Frontal cortex (tissue), 4 donors: Measurements from ENCODE around the gene NIM1K. TPM values are rescaled to one million over a fixed set of nuclear protein-coding genes. Genes with fewer than 3 reads are reported as not detected.
A peak's percentile ranks its signal among the peaks of the same experiment; 100 is the strongest.

Source experiments
- DNase-seq, 2 donors: peaks; one replicate each; pipeline ENCODE4 v3.0.0; 2012; ENCODE audit warnings: low spot score in 2 of 2
- FAIRE-seq: peaks from 2 replicates; lab custom pipeline; 2012; peaks lifted over from hg19 to GRCh38; lab: Jason Lieb, UNC
- total RNA-seq: library from RNA; depleted of rRNA; stranded (reverse); fragments of >200 nt; gene quantifications from one replicate; pipeline ENCODE4 v1.2.3, GENCODE V29; 2014
- donor health status: control.
- donor health status: control.
- donor health status: control.

The NIM1K gene
- total RNA-seq, 1 donor from 2014 or later, result 8.2 TPM

GRCh38 chr5:43270645-43271044, 78.6 kb downstream of the NIM1K start:
- FAIRE-seq, result no peak
- DNase-seq, result no peak

GRCh38 chr5:43273552-43273951, 81.5 kb downstream of the NIM1K start:
- FAIRE-seq, result no peak
- DNase-seq, result no peak

- no peak for FAIRE-seq
- DNase-seq, result no peak
Measured at GRCh38 chr5:43274435-43275114, 82.5 kb downstream of the NIM1K start.

- no peak for FAIRE-seq
Measured at GRCh38 chr5:43275391-43275790, 83.4 kb downstream of the NIM1K start.

GRCh38 chr5:43279548-43280274, 87.7 kb downstream of the NIM1K start:
- FAIRE-seq (no peak), DNase-seq (no peak)

More at GRCh38 chr5:43275391-43275790, 83.4 kb downstream of the NIM1K start:
- no peak for DNase-seq

- no peak for FAIRE-seq
- no peak for DNase-seq
Measured at GRCh38 chr5:43281840-43282658, 90.0 kb downstream of the NIM1K start.

- FAIRE-seq (no peak), DNase-seq (no peak)
Measured at GRCh38 chr5:43286623-43287022, 94.6 kb downstream of the NIM1K start.

GRCh38 chr5:43287493-43287892, 95.5 kb downstream of the NIM1K start:
- no peak for DNase-seq
- FAIRE-seq, result no peak

GRCh38 chr5:43288269-43288831, 96.3 kb downstream of the NIM1K start:
- FAIRE-seq (no peak), DNase-seq (no peak)

GRCh38 chr5:43290726-43291125, 98.7 kb downstream of the NIM1K start:
- DNase-seq (no peak), FAIRE-seq (no peak)

GRCh38 chr5:43294226-43294625, 102.2 kb downstream of the NIM1K start:
- no peak for DNase-seq
- no peak for FAIRE-seq

- no peak for FAIRE-seq
- no peak for DNase-seq
Measured at GRCh38 chr5:43295202-43295601, 103.2 kb downstream of the NIM1K start.

- no peak for FAIRE-seq
Measured at GRCh38 chr5:43296835-43297234, 104.8 kb downstream of the NIM1K start.

GRCh38 chr5:43298443-43298842, 106.4 kb downstream of the NIM1K start:
- FAIRE-seq (no peak), DNase-seq (no peak)

More at GRCh38 chr5:43296835-43297234, 104.8 kb downstream of the NIM1K start:
- DNase-seq, result no peak

- FAIRE-seq (no peak), DNase-seq (no peak)
Measured at GRCh38 chr5:43300112-43300511, 108.1 kb downstream of the NIM1K start.

- DNase-seq, result no peak
- no peak for FAIRE-seq
Measured at GRCh38 chr5:43301653-43302091, 109.6 kb downstream of the NIM1K start.

- no peak for FAIRE-seq
- no peak for DNase-seq
Measured at GRCh38 chr5:43302481-43302880, 110.5 kb downstream of the NIM1K start.

GRCh38 chr5:43303242-43303641, 111.2 kb downstream of the NIM1K start:
- DNase-seq, result no peak
- FAIRE-seq, result no peak

GRCh38 chr5:43304525-43304924, 112.5 kb downstream of the NIM1K start:
- no peak for FAIRE-seq
- no peak for DNase-seq

GRCh38 chr5:43305948-43306565, 114.0 kb downstream of the NIM1K start:
- DNase-seq (peak in 1 of 2 donors; percentile 14), FAIRE-seq (no peak)
